ENCODE results near the gene NFKB2. TPM values are rescaled to one million over a fixed set of nuclear protein-coding genes. Genes with fewer than 3 reads are reported as not detected.

Gene NFKB2
- total RNA-seq, 1 donor from 2014 or later = 7.5 TPM

GRCh38 chr10:102433619-102434046, 38.1 kb downstream of the NFKB2 start:
- Mint-ChIP-seq H3K36me3 (ENCODE audit: unreplicated experiment) (no peaks in the 10 kb centered on the region), H3K27me3 (ENCODE audit: unreplicated experiment) (peaks cover 15% of the 10 kb centered on the region), H3K4me1 (ENCODE audit: low read depth, unreplicated experiment) (peaks cover 8% of the 10 kb centered on the region), H3K27ac (ENCODE audit: unreplicated experiment) (no peak overlapping the region), H3K4me3 (ENCODE audit: unreplicated experiment) (no peak overlapping the region), H3K9me3 (ENCODE audit: unreplicated experiment) (peaks cover 7% of the 10 kb centered on the region)
- no peak for DNase-seq
- TF ChIP-seq, protein P1, sequence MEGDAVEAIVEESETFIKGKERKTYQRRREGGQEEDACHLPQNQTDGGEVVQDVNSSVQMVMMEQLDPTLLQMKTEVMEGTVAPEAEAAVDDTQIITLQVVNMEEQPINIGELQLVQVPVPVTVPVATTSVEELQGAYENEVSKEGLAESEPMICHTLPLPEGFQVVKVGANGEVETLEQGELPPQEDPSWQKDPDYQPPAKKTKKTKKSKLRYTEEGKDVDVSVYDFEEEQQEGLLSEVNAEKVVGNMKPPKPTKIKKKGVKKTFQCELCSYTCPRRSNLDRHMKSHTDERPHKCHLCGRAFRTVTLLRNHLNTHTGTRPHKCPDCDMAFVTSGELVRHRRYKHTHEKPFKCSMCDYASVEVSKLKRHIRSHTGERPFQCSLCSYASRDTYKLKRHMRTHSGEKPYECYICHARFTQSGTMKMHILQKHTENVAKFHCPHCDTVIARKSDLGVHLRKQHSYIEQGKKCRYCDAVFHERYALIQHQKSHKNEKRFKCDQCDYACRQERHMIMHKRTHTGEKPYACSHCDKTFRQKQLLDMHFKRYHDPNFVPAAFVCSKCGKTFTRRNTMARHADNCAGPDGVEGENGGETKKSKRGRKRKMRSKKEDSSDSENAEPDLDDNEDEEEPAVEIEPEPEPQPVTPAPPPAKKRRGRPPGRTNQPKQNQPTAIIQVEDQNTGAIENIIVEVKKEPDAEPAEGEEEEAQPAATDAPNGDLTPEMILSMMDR (IDR thresholded peaks at IDR 0.05; ENCODE audit: partially characterized antibody, unreplicated experiment) = no peak

GRCh38 chr10:102434394-102435132, 39.1 kb downstream of the NFKB2 start:
- H3K4me1 Mint-ChIP-seq (ENCODE audit: low read depth, unreplicated experiment) = peaks cover 8% of the 10 kb centered on the region
- H3K4me3 Mint-ChIP-seq (ENCODE audit: unreplicated experiment) = peak overlapping the region; percentile 15
- TF ChIP-seq, protein P1 (IDR thresholded peaks at IDR 0.05; ENCODE audit: partially characterized antibody, unreplicated experiment) = no peak
- no peak overlapping the region for H3K27ac Mint-ChIP-seq (ENCODE audit: unreplicated experiment)
- no peaks in the 10 kb centered on the region for H3K36me3 Mint-ChIP-seq (ENCODE audit: unreplicated experiment)
- H3K27me3 Mint-ChIP-seq (ENCODE audit: unreplicated experiment) = peaks cover 15% of the 10 kb centered on the region
- peaks cover 7% of the 10 kb centered on the region for H3K9me3 Mint-ChIP-seq (ENCODE audit: unreplicated experiment)
- no peak for DNase-seq

DNA sequence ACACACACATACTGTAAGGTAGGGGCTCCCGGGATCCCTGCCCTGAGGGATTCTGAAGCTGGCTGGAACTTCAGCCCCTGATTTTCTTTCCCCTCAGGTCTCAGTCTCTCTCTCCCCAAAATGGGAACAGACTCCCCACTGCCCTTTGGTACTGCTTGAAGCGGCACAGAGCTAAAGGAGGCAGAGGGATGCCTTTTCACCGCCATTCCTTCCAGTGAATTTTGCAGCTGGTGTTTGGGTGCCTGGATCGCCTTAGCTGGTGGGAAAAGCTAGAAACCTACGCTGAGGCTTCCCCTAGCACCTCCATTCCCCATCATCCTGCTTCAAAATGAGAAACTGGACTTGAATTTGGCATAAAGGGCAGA, 39.6 kb downstream of the NFKB2 start:
- TF ChIP-seq, protein P1 (IDR thresholded peaks at IDR 0.05; ENCODE audit: partially characterized antibody, unreplicated experiment) = no peak
- no peaks in the 10 kb centered on the region for H3K36me3 Mint-ChIP-seq (ENCODE audit: unreplicated experiment)
- peaks cover 8% of the 10 kb centered on the region for H3K4me1 Mint-ChIP-seq (ENCODE audit: low read depth, unreplicated experiment)
- peaks cover 7% of the 10 kb centered on the region for H3K9me3 Mint-ChIP-seq (ENCODE audit: unreplicated experiment)
- DNase-seq = no peak
- H3K4me3 Mint-ChIP-seq (ENCODE audit: unreplicated experiment) = no peak overlapping the region
- H3K27me3 Mint-ChIP-seq (ENCODE audit: unreplicated experiment) = peaks cover 15% of the 10 kb centered on the region
- H3K27ac Mint-ChIP-seq (ENCODE audit: unreplicated experiment) = no peak overlapping the region

GRCh38 chr10:102435529-102436233, 40.2 kb downstream of the NFKB2 start:
- Mint-ChIP-seq H3K27me3 (ENCODE audit: unreplicated experiment) (peaks cover 15% of the 10 kb centered on the region), H3K9me3 (ENCODE audit: unreplicated experiment) (peaks cover 7% of the 10 kb centered on the region), H3K4me3 (ENCODE audit: unreplicated experiment) (no peak overlapping the region), H3K27ac (ENCODE audit: unreplicated experiment) (no peak overlapping the region), H3K4me1 (ENCODE audit: low read depth, unreplicated experiment) (peaks cover 8% of the 10 kb centered on the region), H3K36me3 (ENCODE audit: unreplicated experiment) (no peaks in the 10 kb centered on the region)
- TF ChIP-seq, protein P1 (IDR thresholded peaks at IDR 0.05; ENCODE audit: partially characterized antibody, unreplicated experiment) = no peak
- DNase-seq = no peak

- peaks cover 15% of the 10 kb centered on the region for H3K27me3 Mint-ChIP-seq (ENCODE audit: unreplicated experiment)
- no peak overlapping the region for H3K27ac Mint-ChIP-seq (ENCODE audit: unreplicated experiment)
- no peaks in the 10 kb centered on the region for H3K36me3 Mint-ChIP-seq (ENCODE audit: unreplicated experiment)
- H3K4me1 Mint-ChIP-seq (ENCODE audit: low read depth, unreplicated experiment) = peaks cover 8% of the 10 kb centered on the region
- peaks cover 7% of the 10 kb centered on the region for H3K9me3 Mint-ChIP-seq (ENCODE audit: unreplicated experiment)
- no peak for DNase-seq
- no peak overlapping the region for H3K4me3 Mint-ChIP-seq (ENCODE audit: unreplicated experiment)
- TF ChIP-seq, protein P1 (IDR thresholded peaks at IDR 0.05; ENCODE audit: partially characterized antibody, unreplicated experiment) = no peak
Measured at GRCh38 chr10:102436312-102436711, 40.8 kb downstream of the NFKB2 start.
